Uterus (tissue), 2 donors: ENCODE measurements around the gene CD151.

Experiments used
- POLR2A ChIP-seq, 2 donors: fragments of 450-650 bp; IDR thresholded peaks; one replicate each; pipeline ENCODE4 v1.6.1; 2016; ENCODE audit warnings: antibody characterized with exemption in 2 of 2, mild to moderate bottlenecking in 1 of 2, moderate library complexity in 1 of 2
- TF ChIP-seq, protein P1 (sequence below), 4 experiments: fragments of 200-600 bp in 2 of 4; fragments of 450-650 bp in 2 of 4; sonication (generic) in 2 of 4; IDR thresholded peaks; one replicate each; pipeline ENCODE4 v1.5.1; 2016 to 2019; ENCODE audit warnings: antibody characterized with exemption in 4 of 4, mild to moderate bottlenecking in 2 of 4, moderate library complexity in 1 of 4

DNA sequence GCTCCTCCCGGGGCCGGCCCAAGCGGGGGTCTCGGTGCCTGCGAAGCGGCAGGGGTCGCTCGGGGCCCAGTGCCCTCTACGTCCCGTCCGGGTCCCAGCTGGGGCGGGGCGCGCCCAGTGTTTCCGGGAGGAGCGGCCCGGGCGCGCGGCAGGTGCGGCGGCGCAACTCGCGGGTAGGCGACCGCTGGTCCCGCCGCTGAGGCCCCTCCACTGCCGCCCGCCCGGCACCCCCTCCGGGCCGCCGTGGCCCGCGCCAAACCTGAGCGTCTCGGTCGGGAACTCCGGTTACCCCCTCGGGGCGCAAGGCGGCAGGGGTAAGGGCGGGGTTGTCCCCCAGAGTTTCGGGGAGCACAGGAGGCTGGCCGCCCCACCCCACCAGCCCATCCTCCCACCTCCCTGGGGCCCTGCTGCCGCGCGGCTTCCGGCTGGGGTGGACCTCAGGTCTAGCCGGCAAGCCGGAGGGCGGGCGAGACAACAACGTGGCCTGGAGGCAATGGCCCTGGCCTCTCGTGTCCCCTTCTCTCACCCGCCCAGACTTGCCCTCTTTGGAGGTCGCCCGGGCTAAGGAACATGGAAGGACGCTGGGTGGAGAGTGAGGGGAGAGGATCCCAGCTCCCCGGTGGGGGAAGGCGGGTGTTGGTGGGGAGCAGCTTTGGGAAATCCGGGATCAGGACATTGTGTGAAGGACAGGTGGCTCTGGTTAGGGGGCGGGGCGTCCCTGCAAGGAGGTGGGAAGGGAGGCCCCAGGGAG, 5.4 kb upstream of the CD151 start:
- TF ChIP-seq, protein P1, sequence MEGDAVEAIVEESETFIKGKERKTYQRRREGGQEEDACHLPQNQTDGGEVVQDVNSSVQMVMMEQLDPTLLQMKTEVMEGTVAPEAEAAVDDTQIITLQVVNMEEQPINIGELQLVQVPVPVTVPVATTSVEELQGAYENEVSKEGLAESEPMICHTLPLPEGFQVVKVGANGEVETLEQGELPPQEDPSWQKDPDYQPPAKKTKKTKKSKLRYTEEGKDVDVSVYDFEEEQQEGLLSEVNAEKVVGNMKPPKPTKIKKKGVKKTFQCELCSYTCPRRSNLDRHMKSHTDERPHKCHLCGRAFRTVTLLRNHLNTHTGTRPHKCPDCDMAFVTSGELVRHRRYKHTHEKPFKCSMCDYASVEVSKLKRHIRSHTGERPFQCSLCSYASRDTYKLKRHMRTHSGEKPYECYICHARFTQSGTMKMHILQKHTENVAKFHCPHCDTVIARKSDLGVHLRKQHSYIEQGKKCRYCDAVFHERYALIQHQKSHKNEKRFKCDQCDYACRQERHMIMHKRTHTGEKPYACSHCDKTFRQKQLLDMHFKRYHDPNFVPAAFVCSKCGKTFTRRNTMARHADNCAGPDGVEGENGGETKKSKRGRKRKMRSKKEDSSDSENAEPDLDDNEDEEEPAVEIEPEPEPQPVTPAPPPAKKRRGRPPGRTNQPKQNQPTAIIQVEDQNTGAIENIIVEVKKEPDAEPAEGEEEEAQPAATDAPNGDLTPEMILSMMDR (IDR thresholded peaks at IDR 0.05): no peak
- no peak for TF ChIP-seq POLR2A (IDR thresholded peaks at IDR 0.05)
